ENCODE measurements around the gene WDR82. TPM values are rescaled to one million over a fixed set of nuclear protein-coding genes. Genes with fewer than 3 reads are reported as not detected.
A peak's percentile ranks its signal among the peaks of the same experiment; 100 is the strongest.

Gene WDR82
- total and polyA plus RNA-seq, 2 donors from 2014 or later = 20.9 to 75.8 TPM

DNA sequence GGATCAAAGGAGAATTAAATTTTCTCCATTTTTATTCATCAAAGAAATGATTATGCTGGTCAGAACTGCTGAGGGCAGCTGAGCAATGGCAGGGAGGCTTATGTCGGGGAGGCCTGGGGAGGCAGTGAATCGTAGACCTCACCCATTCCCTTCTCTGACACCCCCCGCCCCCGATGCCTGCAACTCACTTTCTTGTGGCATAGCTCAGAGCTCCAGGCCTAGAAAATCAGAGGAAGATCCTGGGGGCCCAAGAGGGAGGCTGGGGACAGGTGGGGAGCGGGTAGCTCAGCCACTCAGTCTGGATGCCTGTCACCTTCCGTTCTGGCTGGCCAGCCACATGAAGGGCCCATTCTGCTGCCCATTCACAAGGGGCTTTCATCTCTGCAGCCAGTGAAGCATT, 36.6 kb upstream of the WDR82 start:
- no peak for FAIRE-seq
- peaks cover 0 to 2% (median 0%) of the 10 kb centered on the region in 3 donors for H3K36me3 ChIP-seq (ENCODE audit: control insufficient read depth in 2 of 3, insufficient read depth in 3 of 3, low read length in 3 of 3)

DNA sequence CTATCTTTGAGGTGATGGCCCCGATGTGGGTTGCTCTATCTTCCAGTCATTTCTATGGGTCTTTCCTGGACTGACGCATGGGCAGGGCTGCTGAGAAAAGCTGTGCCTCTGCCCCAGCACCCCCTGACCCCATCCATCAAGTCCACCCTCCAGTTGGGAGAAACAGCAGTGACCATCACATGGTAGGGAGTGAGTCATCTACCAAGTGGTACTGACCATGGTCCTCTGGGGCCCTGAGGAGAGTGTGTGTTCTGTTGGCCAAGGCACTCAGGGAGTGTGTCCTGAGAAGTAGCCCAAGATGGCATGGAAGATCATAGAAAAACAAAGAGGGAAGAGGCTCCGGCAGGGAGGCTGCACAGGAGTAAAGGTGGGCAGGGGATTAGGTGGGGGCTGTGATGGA, 36.0 kb upstream of the WDR82 start:
- FAIRE-seq = no peak
- Histone ChIP-seq H3K36me3 (ENCODE audit: control insufficient read depth in 2 of 3, insufficient read depth in 3 of 3, low read length in 3 of 3) (peaks cover 0 to 5% (median 0%) of the 10 kb centered on the region in 3 donors), H3K4me1 (ENCODE audit: control insufficient read depth in 2 of 3, insufficient read depth in 2 of 3, low read depth in 1 of 3, low read length in 3 of 3) (no peaks in the 10 kb centered on the region), H3K27me3 (ENCODE audit: control insufficient read depth, insufficient read depth, low read length) (no peaks in the 10 kb centered on the region), H3K27ac (ENCODE audit: low read depth in 2 of 2, low read length in 2 of 2) (no peak overlapping the region), H3K9me3 (ENCODE audit: control insufficient read depth in 2 of 3, insufficient read depth in 1 of 3, low read length in 3 of 3) (no peaks in the 10 kb centered on the region), H3K9ac (ENCODE audit: low read length in 3 of 3) (no peak overlapping the region), H3K4me3 (ENCODE audit: low read length in 3 of 3) (no peak overlapping the region)
- TF ChIP-seq, protein P1, sequence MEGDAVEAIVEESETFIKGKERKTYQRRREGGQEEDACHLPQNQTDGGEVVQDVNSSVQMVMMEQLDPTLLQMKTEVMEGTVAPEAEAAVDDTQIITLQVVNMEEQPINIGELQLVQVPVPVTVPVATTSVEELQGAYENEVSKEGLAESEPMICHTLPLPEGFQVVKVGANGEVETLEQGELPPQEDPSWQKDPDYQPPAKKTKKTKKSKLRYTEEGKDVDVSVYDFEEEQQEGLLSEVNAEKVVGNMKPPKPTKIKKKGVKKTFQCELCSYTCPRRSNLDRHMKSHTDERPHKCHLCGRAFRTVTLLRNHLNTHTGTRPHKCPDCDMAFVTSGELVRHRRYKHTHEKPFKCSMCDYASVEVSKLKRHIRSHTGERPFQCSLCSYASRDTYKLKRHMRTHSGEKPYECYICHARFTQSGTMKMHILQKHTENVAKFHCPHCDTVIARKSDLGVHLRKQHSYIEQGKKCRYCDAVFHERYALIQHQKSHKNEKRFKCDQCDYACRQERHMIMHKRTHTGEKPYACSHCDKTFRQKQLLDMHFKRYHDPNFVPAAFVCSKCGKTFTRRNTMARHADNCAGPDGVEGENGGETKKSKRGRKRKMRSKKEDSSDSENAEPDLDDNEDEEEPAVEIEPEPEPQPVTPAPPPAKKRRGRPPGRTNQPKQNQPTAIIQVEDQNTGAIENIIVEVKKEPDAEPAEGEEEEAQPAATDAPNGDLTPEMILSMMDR (IDR thresholded peaks at IDR 0.05; ENCODE audit: borderline replicate concordance, extremely low read depth, insufficient read depth) = no peak
- no peak for DNase-seq
- intact Hi-C loops (cut with DNase I) = no loop called here

More for the DNA sequence above, 36.6 kb upstream of the WDR82 start:
- no peak overlapping the region for H3K4me3 ChIP-seq (ENCODE audit: low read length in 3 of 3)
- H3K9ac ChIP-seq (ENCODE audit: low read length in 3 of 3) = no peak overlapping the region
- DNase-seq = peak in 1 of 5 donors; percentile 61
- TF ChIP-seq, protein P1 (IDR thresholded peaks at IDR 0.05; ENCODE audit: borderline replicate concordance, extremely low read depth, insufficient read depth) = no peak
- no peaks in the 10 kb centered on the region for H3K27me3 ChIP-seq (ENCODE audit: control insufficient read depth, insufficient read depth, low read length)
- H3K4me1 ChIP-seq (ENCODE audit: control insufficient read depth in 2 of 3, insufficient read depth in 2 of 3, low read depth in 1 of 3, low read length in 3 of 3) = no peaks in the 10 kb centered on the region
- intact Hi-C loops (cut with DNase I) = no loop called here
- no peaks in the 10 kb centered on the region for H3K9me3 ChIP-seq (ENCODE audit: control insufficient read depth in 2 of 3, insufficient read depth in 1 of 3, low read length in 3 of 3)
- no peak overlapping the region for H3K27ac ChIP-seq (ENCODE audit: low read depth in 2 of 2, low read length in 2 of 2)

DNA sequence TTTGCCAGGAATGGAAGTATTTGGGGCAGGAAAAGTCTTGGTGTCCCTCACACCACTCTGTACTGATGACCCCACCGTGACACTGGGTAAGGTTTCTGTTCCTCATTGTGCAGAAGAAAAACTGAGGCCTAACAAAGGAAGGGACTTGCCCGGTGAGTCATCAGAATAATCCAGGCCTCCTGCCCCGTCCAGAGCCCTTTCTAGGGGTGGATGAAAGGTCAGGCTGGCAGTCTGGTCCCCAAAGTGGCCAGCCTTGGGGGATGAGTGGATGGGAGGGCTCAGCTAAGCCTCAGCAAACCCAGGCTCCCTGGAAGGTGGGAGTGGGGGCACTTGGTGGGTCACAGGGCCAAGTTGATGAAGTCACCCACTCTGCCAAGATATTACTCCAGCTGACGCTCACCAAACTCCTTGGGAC, 35.3 kb upstream of the WDR82 start:
- TF ChIP-seq, protein P1 (IDR thresholded peaks at IDR 0.05; ENCODE audit: borderline replicate concordance, extremely low read depth, insufficient read depth) = no peak
- no peaks in the 10 kb centered on the region for H3K9me3 ChIP-seq (ENCODE audit: control insufficient read depth in 2 of 3, insufficient read depth in 1 of 3, low read length in 3 of 3)
- no peak overlapping the region for H3K9ac ChIP-seq (ENCODE audit: low read length in 3 of 3)
- DNase-seq (no peak), FAIRE-seq (no peak)
- intact Hi-C loops (cut with DNase I) = no loop called here
- no peaks in the 10 kb centered on the region for H3K4me1 ChIP-seq (ENCODE audit: control insufficient read depth in 2 of 3, insufficient read depth in 2 of 3, low read depth in 1 of 3, low read length in 3 of 3)
- H3K36me3 ChIP-seq (ENCODE audit: control insufficient read depth in 2 of 3, insufficient read depth in 3 of 3, low read length in 3 of 3) = peaks cover 0 to 5% (median 0%) of the 10 kb centered on the region in 3 donors
- no peak overlapping the region for H3K4me3 ChIP-seq (ENCODE audit: low read length in 3 of 3)
- H3K27ac ChIP-seq (ENCODE audit: low read depth in 2 of 2, low read length in 2 of 2) = no peak overlapping the region
- H3K27me3 ChIP-seq (ENCODE audit: control insufficient read depth, insufficient read depth, low read length) = no peaks in the 10 kb centered on the region

DNA sequence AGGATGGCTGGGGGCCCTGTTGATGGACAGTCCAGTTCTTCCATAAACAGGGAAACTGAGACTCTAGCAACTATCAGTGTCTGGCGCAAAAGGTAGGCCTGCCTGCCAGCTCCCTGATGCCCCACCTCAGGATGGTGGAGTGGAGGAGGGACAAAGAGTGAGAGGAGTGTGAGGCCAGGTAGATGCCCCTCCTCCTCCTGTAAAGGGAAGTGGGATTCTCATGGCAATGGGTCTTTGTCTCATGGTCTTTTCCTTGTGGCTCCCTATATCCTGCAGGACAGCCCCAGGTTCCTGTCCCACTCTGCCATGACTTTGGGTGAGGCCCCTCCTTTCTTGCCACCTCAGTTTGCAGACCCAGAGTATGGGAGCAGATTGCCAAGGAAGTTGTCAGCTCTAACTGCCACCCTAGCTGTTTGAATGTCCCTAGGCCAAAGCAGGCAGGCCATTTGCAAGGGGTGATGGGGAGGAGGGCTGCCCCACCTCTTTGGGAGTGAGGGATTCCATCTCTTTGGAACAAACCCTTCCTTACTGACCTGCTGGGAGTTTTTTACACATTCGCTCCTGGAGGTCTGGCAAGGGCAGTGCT, 34.8 kb upstream of the WDR82 start:
- intact Hi-C loops (cut with DNase I) = no loop called here
- H3K27me3 ChIP-seq (ENCODE audit: control insufficient read depth, insufficient read depth, low read length) = no peaks in the 10 kb centered on the region
- no peak for FAIRE-seq
- no peak overlapping the region for H3K4me3 ChIP-seq (ENCODE audit: low read length in 3 of 3)
- no peaks in the 10 kb centered on the region for H3K4me1 ChIP-seq (ENCODE audit: control insufficient read depth in 2 of 3, insufficient read depth in 2 of 3, low read depth in 1 of 3, low read length in 3 of 3)
- DNase-seq = no peak
- H3K9me3 ChIP-seq (ENCODE audit: control insufficient read depth in 2 of 3, insufficient read depth in 1 of 3, low read length in 3 of 3) = no peaks in the 10 kb centered on the region
- H3K9ac ChIP-seq (ENCODE audit: low read length in 3 of 3) = no peak overlapping the region
- peaks cover 0 to 5% (median 0%) of the 10 kb centered on the region in 3 donors for H3K36me3 ChIP-seq (ENCODE audit: control insufficient read depth in 2 of 3, insufficient read depth in 3 of 3, low read length in 3 of 3)
- no peak overlapping the region for H3K27ac ChIP-seq (ENCODE audit: low read depth in 2 of 2, low read length in 2 of 2)
- TF ChIP-seq, protein P1 (IDR thresholded peaks at IDR 0.05; ENCODE audit: borderline replicate concordance, extremely low read depth, insufficient read depth) = no peak

Measured in kidney (tissue), 14 donors.